Measurements from ENCODE around the gene TTI1.

DNA sequence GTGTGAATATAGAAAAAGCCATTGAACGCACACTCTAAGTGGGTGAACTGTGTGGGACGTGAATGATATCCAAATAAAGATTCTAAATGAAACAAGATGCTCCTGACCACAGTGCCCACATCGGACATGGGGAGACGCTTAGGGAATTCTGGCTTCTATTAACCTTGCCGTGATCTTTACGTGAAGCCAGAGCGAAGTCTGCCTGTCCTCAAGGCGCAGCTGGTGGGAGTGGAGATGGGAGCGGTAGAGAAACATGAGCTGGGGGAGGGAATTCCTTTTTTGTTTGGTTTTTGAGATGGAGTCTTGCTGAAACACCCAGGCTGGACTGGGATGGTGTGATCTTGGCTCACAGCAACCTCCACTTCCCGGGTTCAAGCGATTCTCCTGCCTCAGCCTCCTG, 84.3 kb downstream of the TTI1 start:
- no peak for TF ChIP-seq POLR2A (IDR thresholded peaks at IDR 0.05)
- TF ChIP-seq, protein P1, sequence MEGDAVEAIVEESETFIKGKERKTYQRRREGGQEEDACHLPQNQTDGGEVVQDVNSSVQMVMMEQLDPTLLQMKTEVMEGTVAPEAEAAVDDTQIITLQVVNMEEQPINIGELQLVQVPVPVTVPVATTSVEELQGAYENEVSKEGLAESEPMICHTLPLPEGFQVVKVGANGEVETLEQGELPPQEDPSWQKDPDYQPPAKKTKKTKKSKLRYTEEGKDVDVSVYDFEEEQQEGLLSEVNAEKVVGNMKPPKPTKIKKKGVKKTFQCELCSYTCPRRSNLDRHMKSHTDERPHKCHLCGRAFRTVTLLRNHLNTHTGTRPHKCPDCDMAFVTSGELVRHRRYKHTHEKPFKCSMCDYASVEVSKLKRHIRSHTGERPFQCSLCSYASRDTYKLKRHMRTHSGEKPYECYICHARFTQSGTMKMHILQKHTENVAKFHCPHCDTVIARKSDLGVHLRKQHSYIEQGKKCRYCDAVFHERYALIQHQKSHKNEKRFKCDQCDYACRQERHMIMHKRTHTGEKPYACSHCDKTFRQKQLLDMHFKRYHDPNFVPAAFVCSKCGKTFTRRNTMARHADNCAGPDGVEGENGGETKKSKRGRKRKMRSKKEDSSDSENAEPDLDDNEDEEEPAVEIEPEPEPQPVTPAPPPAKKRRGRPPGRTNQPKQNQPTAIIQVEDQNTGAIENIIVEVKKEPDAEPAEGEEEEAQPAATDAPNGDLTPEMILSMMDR (IDR thresholded peaks at IDR 0.05), result no peak
